HepG2 (cell line): ENCODE measurements around the gene ESRRG. TPM values are rescaled to one million over a fixed set of nuclear protein-coding genes. Genes with fewer than 3 reads are reported as not detected.

ENCODE experiments used
- ATAC-seq: fragments of 200-7000 bp; cut with Tn5 transposase; 3 replicates; pipeline ENCODE4 v1.9.1; 2020; ENCODE audit warnings: mild to moderate bottlenecking, moderate library complexity
- BruUV-seq: library from RNA; stranded (reverse); fragments of 400-500 nt; replicated peaks from 2 replicates; lab custom pipeline; 2021; lab: Mats Ljungman, UMichigan
- CTCF ChIA-PET: fragments of 300-600 bp; formaldehyde crosslinking; extraction: SDS; loops from one replicate; lab custom pipeline; 2021; ENCODE audit warnings: low total read pairs, inconsistent platforms, low intra/inter-chr PET ratio; lab: Yijun Ruan, JAX
- POLR2A ChIA-PET: fragments of 350-600 bp; sonication (Branson Sonifier 250); formaldehyde crosslinking; loops from one replicate; lab custom pipeline; 2020; ENCODE audit warnings: antibody characterized with exemption, inconsistent platforms; lab: Yijun Ruan, JAX
- DNase-seq: peaks from one replicate; pipeline ENCODE4 v3.0.0-alpha.2; 2015; ENCODE audit warnings: low spot score
- FAIRE-seq: peaks from 3 replicates; lab custom pipeline; 2011; peaks lifted over from hg19 to GRCh38; lab: Jason Lieb, UNC
- H2AFZ ChIP-seq: one replicate; pipeline ENCODE4 v1.6.1; 2011; ENCODE audit warnings: low read length, inconsistent platforms
- H3K27ac ChIP-seq: fragments of 300-600 bp; 3 replicates; pipeline ENCODE4 v1.8.0; 2011; ENCODE audit warnings: mixed run types, mild to moderate bottlenecking, mixed read lengths, low read length, inconsistent platforms; ENCODE audit not compliant: insufficient read depth; ENCODE audit errors: extremely low read length
- H3K27me3 ChIP-seq, 2 experiments: fragments of 200-600 bp in 1 of 2; 2 replicates in 1 of 2; 3 replicates in 1 of 2; pipeline versions ENCODE4 v1.6.0 to v1.8.0; 2011; ENCODE audit warnings: low read length in 2 of 2, mild to moderate bottlenecking in 2 of 2, moderate library complexity in 2 of 2, inconsistent platforms in 1 of 2; ENCODE audit not compliant: insufficient read depth in 2 of 2, control insufficient read depth in 1 of 2
- H3K36me3 ChIP-seq, 2 experiments: fragments of 200-600 bp in 1 of 2; replicated peaks in 1 of 2; 2 replicates in 1 of 2; 3 replicates in 1 of 2; pipeline versions ENCODE4 v1.5.1 to v1.8.0; 2011; ENCODE audit warnings: low read length in 2 of 2, inconsistent platforms in 1 of 2; ENCODE audit not compliant: insufficient read depth in 2 of 2, control insufficient read depth in 1 of 2
- H3K4me1 ChIP-seq: 2 replicates; pipeline ENCODE4 v1.5.1; 2012; ENCODE audit warnings: low read length, inconsistent platforms; ENCODE audit not compliant: insufficient read depth
- H3K4me2 ChIP-seq: 2 replicates; pipeline ENCODE4 v1.6.0; 2011; ENCODE audit warnings: low read depth, low read length, inconsistent platforms
- H3K4me3 ChIP-seq, 3 experiments: fragments of 200-600 bp in 1 of 3; sonication (generic), shearing (Covaris generic) in 1 of 3; replicated peaks in 1 of 3; 2 replicates each; pipeline ENCODE4 v1.5.1; 2011 to 2016; ENCODE audit warnings: low read length in 3 of 3, inconsistent platforms in 2 of 3, low read depth in 2 of 3, mild to moderate bottlenecking in 2 of 3, control low read depth in 1 of 3, mixed read lengths in 1 of 3; ENCODE audit not compliant: insufficient read depth in 1 of 3
- H3K79me2 ChIP-seq: one replicate; pipeline ENCODE4 v1.6.1; 2011; ENCODE audit warnings: low read length, inconsistent platforms; ENCODE audit not compliant: insufficient read depth
- H3K9ac ChIP-seq: 2 replicates; pipeline ENCODE4 v1.6.0; 2011; ENCODE audit warnings: mild to moderate bottlenecking, low read depth, low read length, inconsistent platforms; ENCODE audit not compliant: insufficient read depth
- H3K9me3 ChIP-seq: 2 replicates; pipeline ENCODE4 v1.5.1; 2012; ENCODE audit warnings: mild to moderate bottlenecking, low read length
- H4K20me1 ChIP-seq: 2 replicates; pipeline ENCODE4 v1.6.0; 2011; ENCODE audit warnings: inconsistent platforms, mild to moderate bottlenecking, low read length, moderate library complexity; ENCODE audit not compliant: insufficient read depth
- ARNT2 ChIP-seq: sonication (generic); formaldehyde crosslinking; IDR thresholded peaks from 2 replicates; pipeline ENCODE4 v1.8.0; 2022; ENCODE audit warnings: mild to moderate bottlenecking, low read depth, missing genetic modification reagents, moderate library complexity
- EHMT2 ChIP-seq: fragments of 200-600 bp; sonication (generic); IDR thresholded peaks from 2 replicates; pipeline ENCODE4 v1.7.0; 2017; ENCODE audit warnings: antibody characterized with exemption, low read depth, low read length, borderline replicate concordance
- FOXM1 ChIP-seq: sonication (generic); formaldehyde crosslinking; IDR thresholded peaks from 2 replicates; pipeline ENCODE4 v1.5.0; 2020; ENCODE audit warnings: missing genetic modification reagents
- MEIS1 ChIP-seq: sonication (generic); formaldehyde crosslinking; IDR thresholded peaks from 2 replicates; pipeline ENCODE4 v1.9.0; 2021; ENCODE audit warnings: mild to moderate bottlenecking, missing genetic modification reagents, moderate library complexity, borderline replicate concordance
- MYC ChIP-seq: sonication (generic); formaldehyde crosslinking; IDR thresholded peaks from 2 replicates; pipeline ENCODE4 v1.9.0; 2021; ENCODE audit warnings: missing genetic modification reagents, borderline replicate concordance
- NFE2 ChIP-seq: sonication (generic); formaldehyde crosslinking; IDR thresholded peaks from 2 replicates; pipeline ENCODE4 v1.4.0; 2020; ENCODE audit warnings: missing genetic modification reagents
- PHB2 ChIP-seq: fragments of 450-650 bp; IDR thresholded peaks from 2 replicates; pipeline ENCODE4 v1.6.1; 2018; ENCODE audit not compliant: partially characterized antibody
- SMARCC2 ChIP-seq: fragments of 450-650 bp; IDR thresholded peaks from 2 replicates; pipeline ENCODE4 v1.6.1; 2017; ENCODE audit warnings: antibody characterized with exemption, mild to moderate bottlenecking
- TAF1 ChIP-seq: sonication (generic); formaldehyde crosslinking; IDR thresholded peaks from 2 replicates; pipeline ENCODE4 v1.4.0; 2020; ENCODE audit warnings: missing genetic modification reagents
- YEATS2 ChIP-seq: sonication (generic); formaldehyde crosslinking; IDR thresholded peaks from 2 replicates; pipeline ENCODE4 v1.4.0; 2020; ENCODE audit warnings: missing genetic modification reagents, borderline replicate concordance
- ZFYVE20 ChIP-seq: sonication (generic); formaldehyde crosslinking; IDR thresholded peaks from 2 replicates; pipeline ENCODE4 v1.8.0; 2023; ENCODE audit warnings: low read depth, mild to moderate bottlenecking, moderate library complexity, missing genetic modification reagents, borderline replicate concordance
- ZIK1 ChIP-seq: sonication (generic); formaldehyde crosslinking; IDR thresholded peaks from 2 replicates; pipeline ENCODE4 v1.5.0; 2020; ENCODE audit warnings: mild to moderate bottlenecking, low read depth, missing genetic modification reagents, borderline replicate concordance
- ZKSCAN5 ChIP-seq: sonication (generic); formaldehyde crosslinking; IDR thresholded peaks from 2 replicates; pipeline ENCODE4 v1.5.1; 2020; ENCODE audit warnings: mild to moderate bottlenecking, missing genetic modification reagents
- ZNF354B ChIP-seq: sonication (generic); formaldehyde crosslinking; IDR thresholded peaks from 2 replicates; pipeline ENCODE4 v1.8.0; 2022; ENCODE audit warnings: mild to moderate bottlenecking, missing genetic modification reagents
- ZXDC ChIP-seq: sonication (generic); formaldehyde crosslinking; IDR thresholded peaks from 2 replicates; pipeline ENCODE4 v1.5.0; 2020; ENCODE audit warnings: mild to moderate bottlenecking, missing genetic modification reagents
- WGBS: methylation state at CpG from one replicate; pipeline ENCODE4 v1.1.6; 2017; ENCODE audit warnings: low lambda C conversion rate; 5-methylcytosine and 5-hydroxymethylcytosine counted together
- in situ Hi-C: cut with HindIII; loops from 2 replicates; pipeline ENCODE4 v1.10.0; 2017; ENCODE audit warnings: low pct_unique_long_range_greater_than_20kb; ENCODE audit not compliant: extremely low pct_ligation_motif_present
- intact Hi-C: fragments of 100-400 bp; cut with micrococcal nuclease; formaldehyde crosslinking; loops from one replicate; pipeline ENCODE4 v1.10.0; 2022; ENCODE audit not compliant: unreplicated experiment
- polyA plus RNA-seq, 8 experiments: library from polyadenylated mRNA; depleted of rRNA in 3 of 8; stranded (reverse) in 7 of 8; unstranded in 1 of 8; fragments of >200 nt; fragmentation: Illumina TruSeq in 4 of 8; extraction: Trizol in 4 of 8; gene quantifications; 2 replicates each; pipeline versions ENCODE4 v1.2.1 to v1.2.3, GENCODE V29; 2011 to 2016; ENCODE audit warnings: low read depth in 4 of 8, missing spikeins in 1 of 8, mixed read lengths in 1 of 8; ENCODE audit not compliant: insufficient read depth in 1 of 8
- total RNA-seq, 5 experiments: library from RNA; depleted of rRNA; stranded (reverse); fragments of >200 nt; fragmentation: Illumina TruSeq; extraction: Trizol; gene quantifications; 2 replicates each; pipeline ENCODE4 v1.2.3, GENCODE V29; 2016; ENCODE audit warnings: low read depth in 1 of 5

Gene ESRRG
- total and polyA plus RNA-seq, 2 of the 13 experiments (the other 11 are each of a cell fraction or from before 2014, with no cell fraction given), result not detected

GRCh38 chr1:216617081-216617875 lies 106.0 kb downstream of the ESRRG start:
- DNase-seq (no peak), FAIRE-seq (no peak), ATAC-seq (no peak)
- Histone ChIP-seq H2AFZ (no peak overlapping the region), H3K9ac (no peak overlapping the region), H3K4me3 (no peak overlapping the region), H3K36me3 (no peaks in the 10 kb centered on the region), H4K20me1 (no peaks in the 10 kb centered on the region), H3K79me2 (no peaks in the 10 kb centered on the region), H3K27ac (no peak overlapping the region), H3K27me3 (no peaks in the 10 kb centered on the region), H3K4me1 (no peaks in the 10 kb centered on the region), H3K4me2 (no peak overlapping the region), H3K9me3 (no peaks in the 10 kb centered on the region)
- no peak for TF ChIP-seq MYC (CRISPR knock-in tag)
- TF ChIP-seq ZXDC (CRISPR knock-in tag), result no peak
- no peak for TF ChIP-seq YEATS2 (CRISPR knock-in tag)
- no peak for TF ChIP-seq FOXM1 (CRISPR knock-in tag)
- ChIA-PET POLR2A (no interaction called here), CTCF (no interaction called here)
- in situ Hi-C loops, result no loop called here
- BruUV-seq, result no TSS peak
- intact Hi-C loops, result no loop called here
- WGBS, result 1% methylated on average over 5 of the region's 5 CpGs

GRCh38 chr1:216616425-216616824 lies 106.8 kb downstream of the ESRRG start:
- Histone ChIP-seq H3K9me3 (no peaks in the 10 kb centered on the region), H3K27me3 (no peaks in the 10 kb centered on the region), H3K9ac (no peak overlapping the region), H2AFZ (no peak overlapping the region), H3K27ac (no peak overlapping the region), H3K4me2 (no peak overlapping the region), H3K4me3 (no peak overlapping the region), H3K79me2 (no peaks in the 10 kb centered on the region), H3K36me3 (no peaks in the 10 kb centered on the region), H4K20me1 (no peaks in the 10 kb centered on the region), H3K4me1 (no peaks in the 10 kb centered on the region)
- intact Hi-C loops, result no loop called here
- in situ Hi-C loops, result no loop called here
- POLR2A ChIA-PET, result no interaction called here
- no peak for DNase-seq
- CTCF ChIA-PET, result no interaction called here
- no peak for FAIRE-seq
- ATAC-seq, result no peak
- 5% methylated on average over 4 of the region's 4 CpGs for WGBS
- BruUV-seq, result no TSS peak
- TF ChIP-seq SMARCC2, result no peak
- TF ChIP-seq ZFYVE20 (CRISPR knock-in tag), result no peak
- no peak for TF ChIP-seq PHB2
- no peak for TF ChIP-seq MEIS1 (CRISPR knock-in tag)
- TF ChIP-seq ZKSCAN5 (CRISPR knock-in tag), result no peak
- TF ChIP-seq ZNF354B, result no peak
- TF ChIP-seq TAF1 (CRISPR knock-in tag), result no peak
- no peak for TF ChIP-seq ARNT2 (CRISPR knock-in tag)
- TF ChIP-seq NFE2, result no peak
- TF ChIP-seq ZIK1, result no peak
- no peak for TF ChIP-seq EHMT2
